DMS153 (cell line): ENCODE data around the gene AEBP1.
"Not testable (repeated sequence)": the region's sequence is repeated elsewhere in the genome, so short reads cannot be mapped to it uniquely, and the experiment has no call there.

Experiments
- DNase-seq: peaks from one replicate; lab custom pipeline; 2025; lab: John Stamatoyannopoulos, UW

AEBP1 gene

DNA sequence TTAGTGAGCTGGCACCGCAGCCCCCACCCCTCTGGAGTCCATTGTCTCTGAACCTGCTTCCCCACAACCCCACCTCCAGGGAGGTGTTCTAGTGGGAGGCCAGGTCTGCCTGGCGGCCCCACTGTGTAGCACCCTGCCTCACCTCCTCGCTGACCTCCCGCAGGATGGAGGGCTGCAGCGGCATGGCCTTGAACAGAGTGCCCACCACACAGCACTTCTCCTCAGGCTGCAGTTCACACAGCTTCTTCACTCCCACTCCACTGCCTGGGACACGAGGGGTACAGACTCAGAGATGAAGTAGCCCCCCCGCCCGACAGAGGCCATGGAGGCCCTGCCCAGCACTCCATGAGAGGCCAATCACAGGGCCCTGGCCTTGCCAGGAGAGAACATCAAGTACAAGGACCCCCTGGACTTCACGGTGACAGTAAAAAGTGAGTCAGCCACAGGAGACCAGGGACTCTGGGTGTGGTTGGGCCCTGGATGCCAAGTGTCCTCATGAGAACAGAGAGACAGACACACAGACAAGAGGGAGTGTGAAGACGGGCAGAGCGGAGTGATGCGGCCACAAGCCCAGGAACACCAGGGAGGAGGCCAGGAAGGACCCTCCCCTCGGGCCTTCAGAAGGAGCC, 13.8 kb downstream of the AEBP1 start:
- no peak for DNase-seq

DNA sequence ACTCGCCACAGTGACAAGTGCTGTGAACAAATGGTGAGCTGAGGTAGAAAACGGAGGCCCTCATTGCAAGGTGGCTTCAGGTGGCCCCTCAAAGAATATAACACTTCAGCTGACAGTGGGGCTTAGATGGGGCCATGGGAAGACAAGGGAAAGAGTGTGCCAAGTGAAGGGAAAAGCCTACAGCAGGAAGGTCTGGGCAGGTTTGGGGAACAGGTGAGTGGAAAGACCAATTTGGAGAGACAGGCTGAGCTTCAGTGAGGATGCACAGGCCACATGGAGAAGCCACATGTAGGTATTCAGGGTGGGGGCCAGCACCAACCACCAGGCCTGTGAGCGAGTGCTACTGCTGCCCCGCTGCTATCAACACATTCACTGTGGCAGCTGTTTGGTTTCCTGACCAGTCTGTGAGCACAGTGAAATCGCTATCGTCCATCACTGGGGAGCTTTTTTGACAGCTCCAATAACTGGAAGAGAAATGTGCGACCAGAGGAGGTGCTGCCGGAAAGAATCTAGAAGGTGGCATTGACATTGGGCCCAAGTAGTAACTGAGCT, 15.8 kb downstream of the AEBP1 start:
- DNase-seq: no peak

DNA sequence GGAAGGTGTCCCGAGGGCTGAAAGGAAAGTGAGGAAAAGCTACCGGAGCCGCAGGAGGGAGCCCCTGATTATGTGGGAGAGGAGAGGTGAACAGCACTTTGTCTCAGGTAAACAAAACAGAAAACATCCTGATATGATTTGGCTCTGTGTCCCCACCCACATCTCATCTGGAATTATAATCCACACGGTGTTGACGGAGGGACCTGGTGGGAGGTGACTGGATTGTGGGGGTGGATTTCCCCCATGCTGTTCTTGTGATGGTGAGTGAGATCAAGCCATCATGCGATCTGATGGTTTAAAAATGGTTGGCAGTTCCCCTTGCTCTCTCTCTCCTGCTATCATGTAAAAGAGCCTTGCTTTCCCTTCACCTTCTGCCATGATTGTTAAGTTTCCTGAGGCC, 16.2 kb downstream of the AEBP1 start:
- no peak for DNase-seq

GRCh38 chr7:44121761-44122420, 17.7 kb downstream of the AEBP1 start:
- no peak for DNase-seq

GRCh38 chr7:44122529-44122928, 18.4 kb downstream of the AEBP1 start:
- no peak for DNase-seq

DNA sequence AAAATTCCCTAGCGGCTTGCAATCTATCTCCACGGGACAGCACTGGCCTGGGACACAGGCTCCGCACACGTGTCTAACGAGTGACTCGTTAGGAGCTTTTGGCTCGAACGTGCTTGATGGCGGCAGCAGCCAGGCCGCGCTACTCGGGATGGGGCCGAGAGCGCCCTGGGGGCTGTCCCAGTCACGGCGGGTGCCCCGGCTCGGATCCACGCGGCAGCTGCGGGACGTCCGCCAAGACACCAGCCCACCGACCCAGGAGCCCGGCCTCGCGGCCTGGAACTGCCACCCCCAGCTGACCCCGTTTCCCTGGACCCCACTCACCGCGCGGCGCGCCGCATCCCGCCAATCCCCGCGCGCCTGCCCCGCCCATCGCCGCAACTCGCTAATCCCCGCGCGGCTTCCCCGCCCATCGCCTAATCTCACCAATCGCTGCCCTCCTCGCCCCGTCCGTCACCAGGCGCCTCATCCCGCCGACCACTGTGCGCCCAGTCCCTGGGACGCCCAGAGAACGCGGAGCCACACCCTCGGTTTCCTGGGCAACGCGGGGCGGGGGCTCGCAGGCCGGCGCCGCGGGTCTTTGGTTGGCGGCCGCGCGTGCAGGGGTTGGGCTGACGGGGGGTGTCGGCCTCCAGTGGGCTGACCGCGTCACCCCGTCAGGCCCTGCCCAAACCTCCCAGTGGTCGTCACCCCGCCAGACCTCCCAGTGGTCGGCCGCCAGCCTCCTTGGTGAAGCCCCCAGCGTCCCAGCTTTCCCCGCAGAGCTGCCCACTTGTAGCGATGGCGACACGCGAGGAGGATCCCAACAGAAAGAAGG, 19.3 kb downstream of the AEBP1 start, which contains the start of gene POLD2:
Gene POLD2, minus strand, starts transcription at position 359 of the 814 bp plus-strand sequence. CDS start 1,495 bp downstream, outside the sequence.
- DNase-seq: peak; percentile 97

GRCh38 chr7:44124822-44125202, 20.7 kb downstream of the AEBP1 start:
- no peak for DNase-seq

DNA sequence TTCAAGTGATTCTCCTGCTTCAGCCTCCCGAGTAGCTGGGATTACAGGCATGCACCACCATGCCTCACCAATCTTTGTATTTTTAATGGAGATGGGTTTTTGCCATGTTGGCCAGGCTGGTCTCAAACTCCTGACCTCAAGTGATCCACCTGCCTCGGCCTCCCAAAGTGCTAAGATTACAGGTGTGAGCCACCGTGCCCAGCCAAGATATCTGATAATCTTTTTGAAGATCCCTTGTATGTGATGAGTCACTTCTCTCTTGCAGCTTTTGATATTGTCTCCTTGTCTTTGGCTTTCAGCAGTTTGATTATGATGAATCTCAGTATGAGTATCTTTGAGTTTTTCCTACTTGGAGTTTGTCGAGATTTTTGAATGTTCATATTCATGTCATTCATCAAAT, 22.4 kb downstream of the AEBP1 start:
- not testable (repeated sequence) for DNase-seq

DNA sequence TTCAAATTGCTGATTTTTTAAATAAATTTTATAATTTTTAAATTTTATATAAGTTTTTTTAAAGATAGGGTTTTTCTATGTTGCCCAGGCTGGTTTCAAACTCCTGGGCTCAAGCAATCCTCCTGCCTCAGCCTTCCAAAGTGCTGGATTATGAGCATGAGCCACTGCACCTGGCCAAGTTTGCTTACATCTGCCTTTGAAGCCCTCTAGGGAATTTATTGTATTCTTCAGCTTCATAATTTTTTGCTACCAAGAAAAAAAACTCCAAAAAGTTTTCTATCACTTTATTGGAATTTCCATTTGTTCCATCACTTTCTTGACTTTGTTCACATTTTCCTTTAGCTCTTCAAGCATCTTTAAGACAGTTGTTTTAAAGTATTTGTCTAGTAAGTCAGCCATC, 23.0 kb downstream of the AEBP1 start:
- DNase-seq: no peak

- DNase-seq: no peak
These were observed 24.8 kb downstream of the AEBP1 start for GRCh38 chr7:44128721-44129582.

GRCh38 chr7:44131173-44132029, 27.3 kb downstream of the AEBP1 start:
- DNase-seq: no peak

DNA sequence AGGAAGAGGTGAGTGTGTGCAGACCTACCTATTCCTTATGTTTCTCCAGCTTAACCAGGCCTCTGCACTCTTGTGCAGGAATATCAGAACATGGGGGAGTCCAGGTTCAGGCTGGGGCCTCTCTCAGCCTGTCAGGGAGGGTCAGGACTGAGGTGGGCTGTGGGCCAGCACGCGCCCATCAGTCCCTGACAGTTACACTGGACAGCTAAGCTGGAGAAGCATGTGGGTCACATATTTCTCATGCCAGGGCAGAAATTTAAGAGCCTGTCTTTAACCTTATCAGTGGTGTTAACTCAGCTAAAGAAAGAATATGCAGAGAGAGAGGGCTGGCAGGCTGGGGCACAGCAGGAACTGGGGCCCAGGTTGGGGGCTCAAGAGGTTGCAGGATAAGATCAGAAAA, 27.9 kb downstream of the AEBP1 start:
- no peak for DNase-seq

DNA sequence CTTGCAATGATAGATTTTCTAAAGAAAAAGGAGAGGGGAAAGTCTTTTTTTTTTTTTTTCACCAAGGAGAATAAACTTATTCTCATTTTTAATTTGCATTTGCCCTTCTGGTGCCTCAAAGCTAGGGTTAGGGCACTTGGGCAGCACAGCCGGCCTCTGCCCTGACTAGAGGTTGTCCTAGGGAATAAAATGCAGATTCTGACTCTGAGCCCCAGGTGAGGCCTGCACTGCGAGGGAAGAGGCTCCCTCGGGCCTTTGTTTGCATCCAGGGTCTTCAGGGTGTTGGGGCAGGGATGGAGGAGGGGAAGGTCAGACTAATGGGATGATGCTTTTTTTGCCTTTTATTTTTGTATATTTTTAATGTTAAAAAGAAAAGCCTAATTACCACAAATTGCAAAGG, 29.1 kb downstream of the AEBP1 start:
- no peak for DNase-seq

- no peak for DNase-seq
These were observed 30.9 kb downstream of the AEBP1 start for GRCh38 chr7:44134943-44135628.

- DNase-seq: no peak
These were observed 32.6 kb downstream of the AEBP1 start for GRCh38 chr7:44136731-44137130.

- DNase-seq: no peak
These were observed 34.6 kb downstream of the AEBP1 start for GRCh38 chr7:44138698-44139097.

DNA sequence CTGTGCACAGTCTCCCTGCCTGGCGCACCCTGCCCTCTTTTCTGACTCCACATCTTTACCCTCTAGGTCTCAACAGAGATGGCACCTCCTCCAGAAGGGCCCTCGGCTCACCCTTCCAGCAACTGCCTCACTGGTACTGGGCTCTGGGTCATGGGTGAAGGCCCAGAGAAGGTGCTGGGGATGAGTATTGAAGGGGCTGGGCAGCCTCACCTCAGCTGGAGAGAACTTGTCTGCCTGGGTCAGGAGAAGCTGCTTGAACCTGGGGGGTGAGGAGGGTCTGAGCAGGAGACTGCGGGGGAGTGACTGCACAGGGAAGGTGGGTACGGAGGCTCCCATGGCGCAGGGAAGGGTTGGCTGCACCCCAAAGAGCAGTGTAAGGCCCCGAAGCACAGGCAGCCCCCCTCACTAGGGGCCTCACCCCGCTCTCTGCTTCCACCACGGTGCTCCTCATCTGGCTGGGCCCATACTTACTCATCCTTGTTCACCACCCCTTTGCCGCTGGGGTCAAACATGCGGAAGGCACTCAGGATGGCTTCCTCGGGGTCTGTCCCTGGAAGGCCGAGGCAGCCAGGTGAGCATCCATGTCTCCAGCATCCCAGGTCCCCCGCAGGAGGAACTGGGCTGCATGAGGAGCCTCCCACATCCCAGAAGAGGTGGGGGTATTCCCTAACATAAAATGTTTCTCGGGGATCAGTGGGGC, 35.3 kb downstream of the AEBP1 start:
- no peak for DNase-seq

- DNase-seq: no peak
These were observed 36.2 kb downstream of the AEBP1 start for GRCh38 chr7:44140341-44140740.

DNA sequence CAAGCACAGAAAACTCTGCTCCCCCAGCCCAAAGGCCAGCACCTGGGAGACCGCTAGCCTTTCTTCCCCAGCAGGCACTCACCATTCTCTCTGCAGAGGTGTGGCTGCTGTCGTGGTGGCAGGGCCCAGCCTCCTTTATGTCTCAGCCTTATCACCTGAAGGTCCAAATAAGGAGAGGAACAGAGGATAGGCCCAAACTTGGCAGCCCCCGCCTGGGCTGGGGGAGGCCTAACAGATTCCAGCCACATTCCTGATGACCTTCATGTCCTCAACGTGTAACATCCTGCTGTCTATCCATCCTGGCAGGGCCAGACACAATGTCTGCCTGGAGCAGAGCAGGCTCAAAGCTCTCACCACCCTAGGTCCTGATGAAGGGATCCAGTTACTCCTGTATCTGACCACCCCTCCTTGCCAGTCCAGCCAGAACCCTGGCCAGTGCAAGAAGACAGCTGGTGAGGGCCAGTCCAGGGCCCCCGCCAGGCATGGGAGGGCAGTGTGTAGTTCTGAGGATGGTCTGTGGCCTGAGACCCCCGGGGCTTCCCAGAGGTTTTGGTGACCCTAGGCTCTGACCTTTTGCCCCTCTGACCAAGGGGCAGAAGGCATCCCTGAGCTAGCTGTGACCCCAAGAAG, 37.2 kb downstream of the AEBP1 start, which contains the start of gene MYL7:
Gene MYL7, minus strand, starts transcription at position 112 of the 630 bp plus-strand sequence. Its CDS starts 27 bp downstream, at position 85.
- no peak for DNase-seq
